ENCODE data around the gene SPTLC2.

- no peak for TF ChIP-seq CTCF (IDR thresholded peaks at IDR 0.05)
- TF ChIP-seq POLR2A (IDR thresholded peaks at IDR 0.05) = no peak
Measured at GRCh38 chr14:77609922-77610321, 6.5 kb downstream of the SPTLC2 start.

Data from body of pancreas (tissue), 4 donors.